ENCODE results near the gene ACOT7. TPM values are rescaled to one million over a fixed set of nuclear protein-coding genes. Genes with fewer than 3 reads are reported as not detected.

Gene ACOT7
- total RNA-seq, 1 experiment from 2014 or later = 36.2 TPM

- no peak for DNase-seq
- CTCF ChIA-PET = no interaction called here
- H3K27ac Mint-ChIP-seq (ENCODE audit: unreplicated experiment) = no peak overlapping the region
- intact Hi-C loops (cut with micrococcal nuclease; ENCODE audit: unreplicated experiment) = no loop called here
- no peak for TF ChIP-seq CTCF (IDR thresholded peaks at IDR 0.05; ENCODE audit: unreplicated experiment)
- no peaks in the 10 kb centered on the region for H3K9me3 Mint-ChIP-seq (ENCODE audit: low read depth, unreplicated experiment)
- H3K27me3 Mint-ChIP-seq (ENCODE audit: unreplicated experiment) = no peaks in the 10 kb centered on the region
- no peaks in the 10 kb centered on the region for H3K36me3 Mint-ChIP-seq (ENCODE audit: insufficient read depth, unreplicated experiment)
- no peaks in the 10 kb centered on the region for H3K4me1 Mint-ChIP-seq (ENCODE audit: low read depth, unreplicated experiment)
- no peak overlapping the region for H3K4me3 Mint-ChIP-seq (ENCODE audit: low read depth, unreplicated experiment)
- BruUV-seq (replicated peaks) = no TSS peak
Measured at GRCh38 chr1:6266641-6267040, 126.9 kb downstream of the ACOT7 start.

- H3K36me3 Mint-ChIP-seq (ENCODE audit: insufficient read depth, unreplicated experiment) = no peaks in the 10 kb centered on the region
- H3K4me1 Mint-ChIP-seq (ENCODE audit: low read depth, unreplicated experiment) = no peaks in the 10 kb centered on the region
- H3K4me3 Mint-ChIP-seq (ENCODE audit: low read depth, unreplicated experiment) = no peak overlapping the region
- TF ChIP-seq CTCF (IDR thresholded peaks at IDR 0.05; ENCODE audit: unreplicated experiment) = no peak
- intact Hi-C loops (cut with micrococcal nuclease; ENCODE audit: unreplicated experiment) = no loop called here
- CTCF ChIA-PET = no interaction called here
- no peaks in the 10 kb centered on the region for H3K27me3 Mint-ChIP-seq (ENCODE audit: unreplicated experiment)
- no peaks in the 10 kb centered on the region for H3K9me3 Mint-ChIP-seq (ENCODE audit: low read depth, unreplicated experiment)
- H3K27ac Mint-ChIP-seq (ENCODE audit: unreplicated experiment) = no peak overlapping the region
- DNase-seq = no peak
- BruUV-seq (replicated peaks) = no TSS peak
Measured at GRCh38 chr1:6265151-6265550, 128.4 kb downstream of the ACOT7 start.

GRCh38 chr1:6263716-6264115 is 129.9 kb downstream of the ACOT7 start:
- TF ChIP-seq CTCF (IDR thresholded peaks at IDR 0.05; ENCODE audit: unreplicated experiment) = no peak
- Mint-ChIP-seq H3K4me1 (ENCODE audit: low read depth, unreplicated experiment) (no peaks in the 10 kb centered on the region), H3K36me3 (ENCODE audit: insufficient read depth, unreplicated experiment) (peaks cover 5% of the 10 kb centered on the region), H3K9me3 (ENCODE audit: low read depth, unreplicated experiment) (no peaks in the 10 kb centered on the region), H3K27me3 (ENCODE audit: unreplicated experiment) (no peaks in the 10 kb centered on the region), H3K27ac (ENCODE audit: unreplicated experiment) (no peak overlapping the region), H3K4me3 (ENCODE audit: low read depth, unreplicated experiment) (no peak overlapping the region)
- no peak for DNase-seq
- no TSS peak for BruUV-seq (replicated peaks)
- CTCF ChIA-PET = no interaction called here
- intact Hi-C loops (cut with micrococcal nuclease; ENCODE audit: unreplicated experiment) = no loop called here

- intact Hi-C loops (cut with micrococcal nuclease; ENCODE audit: unreplicated experiment) = no loop called here
- no peak for DNase-seq
- BruUV-seq (replicated peaks) = no TSS peak
- no peaks in the 10 kb centered on the region for H3K9me3 Mint-ChIP-seq (ENCODE audit: low read depth, unreplicated experiment)
- H3K4me1 Mint-ChIP-seq (ENCODE audit: low read depth, unreplicated experiment) = no peaks in the 10 kb centered on the region
- H3K27me3 Mint-ChIP-seq (ENCODE audit: unreplicated experiment) = no peaks in the 10 kb centered on the region
- no peak for TF ChIP-seq CTCF (IDR thresholded peaks at IDR 0.05; ENCODE audit: unreplicated experiment)
- CTCF ChIA-PET = interaction anchor here (0.6 kb wide), 1 partner anchor 351 kb away, joined by 3 read pairs; the partner anchor contains the start of gene PHF13
- H3K4me3 Mint-ChIP-seq (ENCODE audit: low read depth, unreplicated experiment) = no peak overlapping the region
- H3K27ac Mint-ChIP-seq (ENCODE audit: unreplicated experiment) = no peak overlapping the region
- peaks cover 5% of the 10 kb centered on the region for H3K36me3 Mint-ChIP-seq (ENCODE audit: insufficient read depth, unreplicated experiment)
Measured at GRCh38 chr1:6262555-6263420, 130.8 kb downstream of the ACOT7 start.
